Activated CD4-positive, CD25-positive, alpha-beta regulatory T cell treated with anti-CD3 and anti-CD28 coated beads, Interleukin-2, amount 50 U/mL, for 72 hours (primary cell): Measurements from ENCODE around the gene TIGD1.

Source experiments
- DNase-seq: peaks from one replicate; pipeline ENCODE4 v3.0.0; 2021

Gene TIGD1

DNA sequence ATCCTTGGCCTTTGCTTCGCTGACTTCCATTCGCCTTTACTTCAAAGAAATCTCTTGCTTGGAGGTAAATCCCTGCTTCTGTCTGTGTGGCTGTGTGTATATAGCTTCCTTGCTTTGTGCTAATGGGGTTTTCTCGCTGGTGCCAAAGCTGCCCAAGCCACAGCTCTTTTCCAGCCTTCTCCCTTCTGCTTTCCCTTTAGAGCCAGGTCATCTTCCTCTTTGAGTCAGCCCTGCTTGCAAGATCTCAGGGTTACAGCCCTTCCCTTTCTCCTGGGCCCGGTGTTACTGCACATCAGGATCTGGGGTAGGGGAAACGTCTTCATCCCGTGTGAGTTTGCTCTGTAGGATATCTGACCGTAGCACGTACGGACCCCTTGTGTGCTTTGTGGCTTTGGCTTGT lies 19.2 kb upstream of the TIGD1 start:
- no peak for DNase-seq

DNA sequence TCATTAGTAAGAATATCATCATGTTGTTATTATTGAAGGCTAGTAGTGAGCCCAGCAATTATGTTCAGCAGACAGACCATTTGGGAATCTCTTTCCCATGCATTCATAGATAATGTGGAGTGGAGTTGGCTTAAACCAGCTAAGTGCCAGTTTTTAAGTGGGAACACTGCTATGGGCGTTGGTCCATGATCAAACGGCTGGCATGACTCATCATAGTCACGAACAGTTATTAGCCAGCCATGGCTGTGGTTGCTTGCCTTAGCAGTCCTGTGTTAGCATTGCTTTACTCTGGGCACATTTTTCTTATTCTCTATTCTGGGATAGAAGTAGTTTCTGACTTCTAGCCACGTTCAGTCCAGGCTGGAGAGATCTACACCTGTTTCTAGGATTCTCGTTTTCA lies 17.8 kb upstream of the TIGD1 start:
- no peak for DNase-seq

DNA sequence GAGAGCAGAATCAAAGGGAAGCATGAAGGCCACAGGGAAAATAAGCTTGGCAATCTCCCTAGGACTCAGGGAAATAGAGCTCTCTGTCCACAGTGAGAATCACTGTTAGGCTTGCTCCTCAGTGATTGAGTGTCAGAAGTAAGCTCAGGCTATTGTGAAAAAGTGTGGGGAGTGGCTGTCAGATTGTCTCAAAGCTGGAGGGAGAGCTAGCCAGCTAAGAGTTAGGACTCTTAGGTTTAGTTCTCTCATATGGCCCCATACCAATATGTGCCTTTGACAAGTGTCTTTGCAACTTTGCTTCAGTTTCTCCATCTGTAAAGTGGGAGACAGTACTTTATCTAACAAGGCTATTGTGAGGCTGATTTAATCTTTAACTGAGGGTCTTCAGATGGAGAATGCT lies 17.4 kb upstream of the TIGD1 start:
- DNase-seq, result no peak

DNA sequence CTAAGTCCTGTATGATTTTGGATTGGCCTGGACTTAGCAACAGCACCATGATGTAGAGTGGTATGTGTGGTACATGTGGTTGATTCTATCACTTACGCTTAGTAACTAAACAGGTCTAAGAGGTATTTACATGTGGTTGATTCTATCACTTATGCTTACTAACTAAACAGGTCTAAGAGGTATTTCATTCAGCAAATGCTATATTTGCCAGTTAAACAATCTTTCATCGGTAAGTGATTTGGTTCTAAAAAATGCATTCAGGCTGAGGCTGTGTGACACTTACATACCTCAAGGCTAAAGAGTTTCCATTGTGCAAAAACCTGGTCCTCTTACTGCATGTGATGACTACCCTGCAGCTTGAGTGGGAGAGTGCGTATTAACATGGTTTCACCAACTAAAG lies 13.2 kb upstream of the TIGD1 start:
- no peak for DNase-seq

DNA sequence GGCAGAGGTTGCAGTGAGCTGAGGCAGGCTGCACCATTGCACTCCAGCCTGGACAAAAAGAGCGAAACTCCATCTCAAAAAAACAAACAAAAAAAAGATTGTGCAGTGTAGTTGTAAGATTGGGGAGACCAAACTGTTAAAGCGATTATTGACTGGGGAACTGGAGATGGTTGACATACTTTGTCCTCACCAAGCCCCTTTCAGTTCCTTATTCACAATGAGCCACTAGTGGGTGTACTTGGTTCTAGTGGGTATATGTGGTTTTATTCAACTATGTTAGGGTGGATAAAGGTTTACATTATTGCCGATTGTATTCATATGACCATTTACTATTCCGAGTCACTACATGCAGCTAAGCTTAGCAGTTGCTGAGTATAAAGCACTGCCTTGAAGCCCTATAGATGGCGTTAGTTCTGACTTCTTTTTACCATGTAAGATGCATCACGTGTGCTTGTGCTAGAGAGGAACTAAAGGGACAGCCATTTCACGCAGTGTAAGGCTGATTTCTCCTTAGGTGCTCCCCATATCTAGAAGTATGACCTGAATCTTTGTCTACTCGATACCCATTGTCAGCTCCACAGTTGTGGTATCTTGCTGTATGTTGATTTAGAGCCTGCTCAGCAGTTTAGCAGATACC lies 12.3 kb upstream of the TIGD1 start:
- no peak for DNase-seq

DNA sequence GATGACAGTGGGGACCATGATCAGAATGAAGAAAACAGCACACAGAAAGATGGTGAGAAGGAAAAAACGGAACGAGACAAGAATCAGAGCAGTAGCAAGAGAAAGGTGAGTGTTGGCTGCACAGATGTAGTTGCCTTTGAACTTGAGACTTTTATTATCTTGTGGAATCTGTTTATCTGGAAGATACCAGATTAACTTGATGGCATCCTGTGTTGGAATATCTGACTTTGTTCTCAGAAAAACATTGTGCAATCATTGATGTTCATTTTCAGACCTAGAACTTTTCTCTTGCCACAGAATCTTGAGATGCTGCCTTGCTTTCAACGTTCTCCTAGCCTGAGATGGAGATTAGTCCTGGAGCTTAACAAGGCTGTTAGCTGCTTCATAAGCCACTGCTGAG lies 6.1 kb upstream of the TIGD1 start:
- DNase-seq, result no peak

DNA sequence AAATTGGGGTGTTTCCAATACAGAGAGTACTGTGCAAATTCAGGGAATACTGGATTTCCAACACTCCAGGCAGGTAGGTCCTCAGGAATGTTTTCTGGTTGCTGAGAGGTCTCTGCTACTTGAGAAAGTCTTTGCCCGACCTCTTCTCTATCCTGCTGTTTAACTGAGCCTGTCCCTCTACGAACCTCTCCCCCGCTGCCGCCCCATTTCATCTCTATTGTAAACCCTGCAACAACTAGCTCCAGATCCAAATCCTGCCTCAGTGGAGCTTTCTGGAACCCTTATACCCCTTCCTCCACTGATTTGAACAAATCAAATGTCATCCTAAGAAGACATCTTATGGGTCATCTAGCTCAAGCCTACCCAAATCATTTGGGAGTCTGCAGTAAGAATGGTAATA lies 1.4 kb upstream of the TIGD1 start:
- DNase-seq, result no peak

DNA sequence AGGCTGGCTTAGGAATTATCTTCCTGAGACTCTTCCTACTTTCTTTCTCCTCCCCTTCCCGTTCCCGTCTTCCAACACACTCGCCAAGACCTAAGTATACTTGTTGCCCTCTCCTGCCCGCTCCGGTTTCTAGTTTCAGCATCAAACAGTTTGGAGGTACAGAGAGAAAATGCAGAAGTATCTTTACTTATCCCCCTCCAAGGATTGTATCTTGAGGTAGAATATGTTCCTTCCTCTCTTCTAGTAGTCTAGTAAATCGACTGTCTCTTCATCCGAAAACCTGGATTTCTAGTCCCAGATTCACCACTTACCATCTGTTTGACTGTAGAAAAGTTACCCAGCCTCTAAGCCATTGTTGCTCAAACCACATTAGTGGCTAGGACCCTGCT lies 887 bp upstream of the TIGD1 start:
- DNase-seq, result no peak

DNA sequence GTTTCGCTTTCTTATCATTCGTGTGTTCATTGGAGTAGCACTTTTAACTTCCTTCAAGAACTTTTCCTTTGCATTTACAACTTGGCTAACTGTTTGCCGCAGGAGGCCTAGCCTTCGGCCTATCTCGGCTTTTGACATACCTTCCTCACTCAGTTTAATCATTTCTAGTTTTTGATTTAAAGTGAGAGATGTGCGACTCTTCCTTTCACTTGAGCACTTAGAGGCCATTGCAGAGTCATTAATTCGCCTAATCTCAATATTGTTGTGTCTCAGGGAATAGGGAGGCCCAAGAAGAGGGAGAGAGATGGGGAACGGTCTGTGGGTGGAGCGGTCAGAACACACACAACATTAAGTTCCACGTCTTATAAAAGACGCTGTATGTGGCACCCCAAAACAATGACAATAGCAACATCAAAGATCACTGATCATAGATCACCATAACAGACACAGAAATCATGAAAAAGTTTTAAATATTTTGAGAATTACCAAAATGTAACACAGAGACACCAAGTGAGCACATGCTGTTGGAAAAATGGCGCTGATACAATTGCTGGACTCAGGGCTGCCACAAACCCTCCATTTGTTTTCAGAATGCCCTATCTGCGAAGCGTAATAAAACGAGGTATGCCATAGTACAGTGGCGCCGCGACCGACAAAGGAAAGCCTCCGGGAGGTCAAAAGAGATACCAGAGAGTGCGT lies 553 bp downstream of the TIGD1 start:
- no peak for DNase-seq

DNA sequence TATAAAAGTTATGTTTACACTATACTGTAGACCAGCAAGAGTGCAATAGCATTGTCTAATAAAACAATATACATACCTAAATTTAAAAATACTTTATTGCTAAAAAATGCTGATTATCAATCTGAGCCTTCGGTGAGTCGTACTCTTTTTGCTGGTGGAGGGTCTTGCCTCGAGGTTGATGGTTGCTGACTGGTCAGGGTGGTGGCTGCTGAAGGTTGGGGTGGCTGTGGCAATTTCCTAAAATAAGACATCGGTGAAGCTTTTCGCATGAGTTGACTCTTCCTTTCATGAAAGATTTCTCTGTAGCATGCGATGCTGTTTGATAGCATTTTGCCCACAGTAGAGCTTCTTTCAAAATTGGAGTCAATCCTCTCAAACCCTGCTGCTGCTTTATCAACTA lies 2.4 kb downstream of the TIGD1 start:
- DNase-seq, result no peak

DNA sequence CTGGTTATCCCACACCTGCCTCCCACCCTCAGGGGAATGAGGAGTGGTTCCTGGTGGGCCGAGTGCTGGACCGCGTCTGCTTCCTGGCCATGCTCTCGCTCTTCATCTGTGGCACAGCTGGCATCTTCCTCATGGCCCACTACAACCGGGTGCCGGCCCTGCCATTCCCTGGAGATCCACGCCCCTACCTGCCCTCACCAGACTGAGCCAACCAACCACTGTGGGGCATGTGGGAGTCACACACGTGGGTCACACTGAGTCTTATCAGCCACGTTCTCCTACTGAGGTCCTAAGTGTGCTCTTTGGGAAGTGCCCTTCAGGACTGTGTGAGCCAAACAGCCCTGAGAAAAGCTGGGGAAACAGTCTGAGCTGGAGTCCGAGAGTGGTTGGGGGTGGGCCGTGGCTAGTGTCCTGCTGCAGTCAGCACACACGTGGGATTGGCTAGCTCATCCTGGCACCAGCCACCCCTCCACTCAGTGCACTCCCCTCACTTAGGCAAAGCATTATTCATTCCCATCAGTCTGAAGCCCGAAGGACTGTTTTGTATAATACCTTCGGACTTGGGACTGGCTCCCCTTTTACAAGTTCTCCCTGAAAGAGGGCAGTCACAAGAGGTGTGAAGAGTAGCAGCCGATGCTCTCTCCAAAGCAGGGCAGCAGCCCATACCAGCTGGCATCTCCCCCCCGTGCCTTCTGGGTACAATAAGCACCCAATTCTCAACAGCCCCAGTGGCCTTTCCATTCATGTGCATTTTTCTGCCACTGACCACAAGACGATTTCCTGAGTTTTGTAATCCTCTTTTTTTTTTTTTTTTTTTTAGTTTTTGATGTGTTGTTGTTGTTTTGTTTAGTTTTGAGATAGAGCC lies 4.6 kb downstream of the TIGD1 start:
- DNase-seq, result no peak

DNA sequence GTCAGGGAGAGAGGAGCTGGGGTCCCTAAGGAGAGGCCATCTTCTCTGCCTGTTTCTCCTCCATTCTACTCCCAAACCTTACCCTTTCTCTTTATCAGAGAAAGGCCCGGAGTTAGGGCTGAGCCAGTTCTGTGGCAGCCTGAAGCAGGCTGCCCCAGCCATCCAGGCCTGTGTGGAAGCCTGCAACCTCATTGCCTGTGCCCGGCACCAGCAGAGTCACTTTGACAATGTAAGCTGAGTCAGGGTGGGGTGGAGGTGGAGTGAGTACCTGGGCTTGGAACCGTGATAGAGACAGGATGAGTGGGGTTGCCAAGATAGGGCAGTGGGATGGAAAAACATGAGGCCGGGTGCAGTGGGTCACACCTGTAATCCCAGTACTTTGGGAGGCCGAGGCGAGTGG lies 5.7 kb downstream of the TIGD1 start:
- DNase-seq, result no peak

DNA sequence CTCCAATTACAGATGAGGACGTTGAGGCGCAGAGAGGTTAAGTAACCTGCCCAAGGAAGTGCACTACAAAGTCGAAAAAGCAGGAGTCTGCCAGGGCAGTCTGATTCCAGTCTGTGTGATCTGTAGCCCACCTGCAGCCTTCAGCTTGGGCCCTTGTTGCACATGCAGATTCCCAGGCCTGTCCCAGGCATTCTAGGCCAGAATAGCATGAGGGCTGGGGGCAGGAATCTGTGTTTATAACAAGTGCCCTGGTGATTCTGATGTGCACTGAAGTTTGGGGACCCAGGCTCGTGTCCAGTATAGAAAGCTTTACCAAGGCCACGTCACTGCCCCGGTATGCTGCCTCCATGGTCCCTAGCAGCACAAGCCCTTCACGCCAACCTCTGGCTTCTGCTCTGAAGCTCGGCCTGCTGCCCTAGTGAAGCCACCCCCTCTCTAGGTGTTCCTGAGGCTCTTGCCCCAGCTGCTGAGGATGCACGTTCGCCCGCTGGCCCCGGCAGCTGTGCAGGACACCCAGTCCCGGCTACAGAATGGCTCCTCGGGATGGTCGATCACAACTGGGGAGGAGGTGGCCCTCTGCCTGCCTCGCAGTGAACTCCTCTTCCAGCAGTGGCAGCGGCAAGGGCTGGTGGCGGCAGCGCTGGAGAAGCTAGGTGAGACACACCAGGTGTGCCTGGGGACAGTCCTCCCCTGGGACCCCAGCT lies 6.3 kb downstream of the TIGD1 start:
- peak; percentile 23 for DNase-seq

DNA sequence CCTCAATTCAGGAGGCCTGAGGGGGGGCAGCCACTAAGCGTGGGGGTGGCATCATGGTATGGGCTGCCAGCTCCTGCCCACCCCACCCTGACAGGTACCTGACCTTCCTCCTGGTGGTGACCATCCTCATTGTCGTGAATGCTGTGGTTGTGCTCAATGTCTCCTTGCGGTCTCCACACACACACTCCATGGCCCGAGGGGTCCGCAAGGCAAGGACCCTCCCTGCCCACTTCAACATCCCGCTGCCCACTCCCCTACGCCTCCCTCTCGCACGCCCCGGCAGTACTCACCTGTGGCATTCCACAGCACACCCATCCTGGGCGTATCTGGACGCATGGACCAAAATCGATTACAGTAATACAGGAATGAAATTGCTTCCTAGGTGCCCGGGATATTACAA lies 6.9 kb downstream of the TIGD1 start:
- peak; percentile 14 for DNase-seq

DNA sequence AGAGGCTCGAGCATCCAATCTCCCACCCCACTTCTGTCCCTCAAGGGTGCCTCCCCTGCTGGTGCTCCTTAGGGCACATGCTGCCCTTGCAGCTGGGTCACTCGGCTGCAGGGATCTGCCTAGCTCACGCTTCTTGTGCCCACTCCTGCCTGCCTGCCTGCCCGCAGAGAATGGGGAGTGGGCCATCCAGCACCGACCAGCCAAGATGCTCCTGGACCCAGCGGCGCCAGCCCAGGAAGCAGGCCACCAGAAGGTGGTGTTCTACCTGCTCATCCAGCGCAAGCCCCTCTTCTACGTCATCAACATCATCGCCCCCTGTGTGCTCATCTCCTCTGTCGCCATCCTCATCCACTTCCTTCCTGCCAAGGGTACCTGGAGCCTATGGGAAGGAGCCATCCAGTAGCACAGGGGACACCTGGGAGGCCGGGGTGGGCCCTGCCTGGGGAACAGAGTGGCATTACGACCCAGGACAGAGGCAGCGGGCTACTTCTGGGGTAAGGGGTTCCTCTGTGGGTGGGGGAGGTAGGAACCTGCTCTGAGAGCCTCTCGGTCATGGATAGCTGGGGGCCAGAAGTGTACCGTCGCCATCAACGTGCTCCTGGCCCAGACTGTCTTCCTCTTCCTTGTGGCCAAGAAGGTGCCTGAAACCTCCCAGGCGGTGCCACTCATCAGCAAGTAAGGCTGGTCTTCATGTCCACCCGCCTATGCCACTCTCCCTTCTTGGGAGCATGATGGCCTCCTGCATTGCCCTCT lies 7.5 kb downstream of the TIGD1 start:
- peak; percentile 27 for DNase-seq

DNA sequence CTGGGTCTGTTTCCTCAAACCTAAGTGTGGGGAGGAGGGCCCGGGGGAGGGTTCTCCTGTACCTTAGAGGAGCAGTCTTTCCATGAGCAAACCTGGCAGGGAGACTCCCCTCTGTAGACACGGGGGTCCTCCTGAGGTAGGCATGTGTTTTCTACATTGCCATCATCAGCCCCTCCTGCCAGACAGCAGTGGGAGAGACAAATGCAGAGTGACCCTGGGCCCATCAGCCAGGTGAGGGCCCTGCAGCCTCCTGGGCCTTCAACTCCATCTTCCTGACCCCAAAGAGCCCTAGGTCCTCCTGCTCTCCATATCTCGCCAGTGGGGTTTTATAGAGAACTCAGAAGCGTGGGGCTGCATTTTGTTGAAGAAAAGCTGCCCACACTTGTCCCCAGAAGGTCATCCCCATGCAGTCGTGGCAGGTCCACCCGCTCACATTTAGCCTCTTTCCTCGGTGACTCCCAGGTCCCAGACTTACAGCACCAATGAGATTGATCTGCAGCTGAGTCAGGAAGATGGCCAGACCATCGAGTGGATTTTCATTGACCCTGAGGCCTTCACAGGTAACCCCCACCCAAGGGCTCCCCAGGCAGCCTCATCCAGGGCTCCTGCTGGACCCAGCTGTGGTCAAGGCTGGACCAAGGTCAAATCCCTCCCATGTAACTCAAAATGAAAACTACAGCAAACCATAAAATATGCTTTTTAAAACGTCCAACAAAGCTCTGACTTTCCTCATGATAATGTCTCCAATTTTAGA lies 8.2 kb downstream of the TIGD1 start:
- DNase-seq, result peak; percentile 17

DNA sequence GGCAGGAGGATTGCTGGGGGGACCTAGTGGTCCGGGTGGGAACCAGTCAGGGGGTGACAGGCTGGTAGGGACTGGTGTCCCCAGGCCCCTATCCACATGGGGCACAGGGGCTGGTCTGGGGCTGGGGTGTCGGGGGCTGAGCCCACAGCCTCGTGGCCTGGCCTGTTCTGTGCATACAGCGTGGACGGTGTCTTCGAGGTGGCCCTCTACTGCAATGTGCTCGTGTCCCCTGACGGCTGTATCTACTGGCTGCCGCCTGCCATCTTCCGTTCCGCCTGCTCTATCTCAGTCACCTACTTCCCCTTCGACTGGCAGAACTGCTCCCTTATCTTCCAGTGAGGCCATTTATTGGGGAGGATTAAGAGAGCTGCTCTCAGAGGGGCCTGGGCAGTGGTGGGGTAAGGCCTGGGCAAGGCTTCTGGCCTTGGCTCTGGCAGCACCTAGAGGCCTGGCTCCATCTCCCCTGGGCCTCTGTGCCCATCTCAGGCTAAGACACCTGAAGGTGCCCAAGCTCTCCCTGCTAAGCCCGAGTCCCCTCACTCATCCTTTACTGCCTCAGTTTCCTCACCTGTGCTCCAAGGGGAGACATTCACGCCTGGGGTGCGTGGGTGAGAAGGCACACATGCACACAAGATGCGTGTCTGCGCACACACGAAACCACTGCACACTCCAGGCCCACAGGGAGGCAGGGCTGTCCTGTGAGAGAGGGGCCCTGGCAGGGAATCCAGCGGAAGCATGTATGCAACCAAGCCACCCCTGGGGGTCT lies 9.0 kb downstream of the TIGD1 start:
- DNase-seq, result peak; percentile 30

DNA sequence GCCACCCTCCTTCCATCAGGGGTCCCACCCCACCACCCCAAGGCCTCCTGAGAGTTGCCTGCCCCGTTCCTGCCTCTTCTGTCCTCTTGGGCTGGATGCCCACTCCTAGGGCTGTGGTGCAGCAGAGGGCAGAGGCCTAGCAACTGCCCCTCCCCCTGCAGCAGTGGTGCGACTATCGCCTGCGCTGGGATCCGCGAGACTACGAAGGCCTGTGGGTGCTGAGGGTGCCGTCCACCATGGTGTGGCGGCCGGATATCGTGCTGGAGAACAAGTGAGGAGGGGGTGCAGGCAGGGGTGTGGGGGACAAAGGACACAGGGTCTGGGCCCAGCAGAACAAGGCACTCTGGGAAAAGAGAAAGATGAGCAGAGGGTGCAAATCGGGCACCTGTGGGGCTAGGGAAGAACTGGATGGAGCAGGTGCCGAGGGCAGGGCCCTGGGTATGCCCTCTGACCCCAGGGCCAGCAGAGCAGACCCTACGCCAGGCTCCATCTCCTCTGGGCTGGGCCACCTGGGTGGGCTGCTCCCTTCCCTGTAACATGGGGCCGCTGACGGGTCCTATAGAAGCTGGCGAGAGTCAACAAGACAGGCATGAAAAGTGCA lies 9.8 kb downstream of the TIGD1 start:
- DNase-seq, result peak; percentile 26

DNA sequence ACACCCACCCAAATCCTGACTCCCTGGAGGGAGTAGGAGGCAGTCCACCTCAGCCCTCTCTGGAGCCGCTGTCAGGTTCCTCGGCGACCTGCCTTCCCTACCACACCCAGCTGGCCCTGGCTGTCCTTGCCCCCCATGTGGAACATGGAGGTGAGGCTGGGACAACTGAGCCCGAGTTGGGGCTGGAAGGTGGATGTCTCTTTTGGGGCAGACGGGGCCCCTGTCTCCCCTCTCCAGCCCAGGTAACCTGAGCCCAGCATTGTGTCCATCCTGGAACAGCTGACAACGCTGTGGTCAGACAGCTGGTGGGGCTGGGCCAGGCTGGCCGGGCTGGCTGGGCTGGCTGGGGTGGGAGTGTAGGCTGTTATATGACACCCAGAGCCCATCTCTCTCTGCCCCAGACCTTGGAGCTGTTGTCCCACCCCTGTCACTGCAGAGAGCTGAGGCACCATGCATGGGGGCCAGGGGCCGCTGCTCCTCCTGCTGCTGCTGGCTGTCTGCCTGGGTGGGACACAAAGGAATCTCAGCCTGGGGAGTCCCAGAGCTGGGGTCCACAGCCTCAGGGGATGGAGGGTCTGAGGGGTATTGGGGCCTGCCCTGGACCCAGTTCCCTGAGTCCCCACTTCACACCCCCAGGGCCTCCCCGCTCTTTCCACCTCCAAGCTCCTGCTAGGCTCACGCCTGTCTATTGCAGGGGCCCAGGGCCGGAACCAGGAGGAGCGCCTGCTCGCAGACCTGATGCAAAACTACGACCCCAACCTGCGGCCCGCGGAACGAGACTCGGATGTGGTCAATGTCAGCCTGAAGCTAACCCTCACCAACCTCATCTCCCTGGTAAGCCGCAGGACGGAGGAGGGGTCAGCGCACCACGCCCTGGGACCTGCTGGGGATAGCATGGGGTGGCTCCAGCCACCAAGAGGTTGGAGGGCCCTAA lies 10.8 kb downstream of the TIGD1 start, which contains the start of gene CHRNG:
TSS of gene CHRNG (plus strand) at position 395 of the 934 bp plus-strand sequence. CDS start at position 451, 56 bp downstream.
- DNase-seq, result peak; percentile 25
